Neuron (in vitro differentiated cells): ENCODE results near the gene NEK7.
"Not testable (repeated sequence)": the region's sequence is repeated elsewhere in the genome, so short reads cannot be mapped to it uniquely, and the experiment has no call there.

ENCODE experiments used
- H2AFZ ChIP-seq: one replicate; pipeline ENCODE4 v1.6.1; 2013; ENCODE audit warnings: low read depth, mild to moderate bottlenecking, inconsistent platforms, low read length, moderate library complexity
- H3K27me3 ChIP-seq: one replicate; pipeline ENCODE4 v1.6.1; 2013; ENCODE audit warnings: low read length; ENCODE audit not compliant: insufficient read depth
- H3K36me3 ChIP-seq: one replicate; pipeline ENCODE4 v1.6.1; 2013; ENCODE audit warnings: low read length; ENCODE audit not compliant: insufficient read depth
- H3K4me1 ChIP-seq: one replicate; pipeline ENCODE4 v1.6.1; 2013; ENCODE audit warnings: low read length; ENCODE audit not compliant: insufficient read depth
- H3K4me3 ChIP-seq: 2 replicates; pipeline ENCODE4 v1.5.1; 2013; ENCODE audit warnings: mild to moderate bottlenecking, low read length, moderate library complexity
- H3K9me3 ChIP-seq: one replicate; pipeline ENCODE4 v1.6.1; 2013; ENCODE audit warnings: low read length

Gene NEK7

GRCh38 chr1:198184516-198184915 is 27.7 kb downstream of the NEK7 start:
- H3K4me1 ChIP-seq = no peaks in the 10 kb centered on the region
- no peaks in the 10 kb centered on the region for H3K27me3 ChIP-seq
- no peaks in the 10 kb centered on the region for H3K9me3 ChIP-seq
- no peak overlapping the region for H2AFZ ChIP-seq
- H3K36me3 ChIP-seq = no peaks in the 10 kb centered on the region
- H3K4me3 ChIP-seq = no peak overlapping the region

- Histone ChIP-seq H3K27me3 (no peaks in the 10 kb centered on the region), H3K4me3 (no peak overlapping the region), H3K4me1 (no peaks in the 10 kb centered on the region)
Observed at GRCh38 chr1:198185146-198185545, 28.3 kb downstream of the NEK7 start.

GRCh38 chr1:198185759-198186158 is 29.0 kb downstream of the NEK7 start:
- Histone ChIP-seq H3K36me3 (no peaks in the 10 kb centered on the region), H3K4me1 (no peaks in the 10 kb centered on the region), H3K9me3 (no peaks in the 10 kb centered on the region), H2AFZ (no peak overlapping the region), H3K27me3 (no peaks in the 10 kb centered on the region), H3K4me3 (no peak overlapping the region)

More at GRCh38 chr1:198185146-198185545, 28.3 kb downstream of the NEK7 start:
- Histone ChIP-seq H3K36me3 (no peaks in the 10 kb centered on the region), H2AFZ (no peak overlapping the region), H3K9me3 (no peaks in the 10 kb centered on the region)

DNA sequence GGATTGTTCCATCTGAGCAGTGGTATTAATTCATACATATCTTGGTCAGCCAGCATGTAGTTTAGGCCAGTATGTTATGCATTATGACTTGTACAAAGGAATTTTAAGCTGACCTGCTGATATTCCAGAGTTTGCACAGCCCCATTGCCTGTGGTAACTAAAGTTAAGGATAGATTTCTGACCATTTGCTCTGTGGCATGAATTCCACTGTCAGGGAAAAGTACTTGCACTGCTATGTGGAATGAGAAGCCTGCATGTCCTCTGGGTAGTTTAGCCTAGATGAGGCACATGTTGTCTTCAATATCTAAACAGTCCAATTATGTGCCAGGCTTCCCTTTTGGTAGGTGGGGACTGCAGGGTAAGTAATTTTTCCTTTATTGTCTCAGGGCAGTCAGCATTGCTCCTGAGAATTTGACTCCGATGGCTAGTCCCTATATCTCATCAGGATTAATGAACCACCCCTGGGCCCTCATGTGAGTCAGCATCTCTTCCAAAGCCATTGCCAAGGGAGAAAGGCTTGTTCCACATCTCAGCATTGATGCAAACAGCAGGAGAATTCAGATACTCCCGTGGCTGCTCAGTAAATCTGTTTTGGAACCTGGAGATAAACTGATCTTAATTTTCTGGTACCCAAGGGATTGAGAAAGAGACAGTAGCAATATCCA is 30.2 kb downstream of the NEK7 start:
- H3K9me3 ChIP-seq = no peaks in the 10 kb centered on the region
- no peak overlapping the region for H3K4me3 ChIP-seq
- no peaks in the 10 kb centered on the region for H3K4me1 ChIP-seq
- no peak overlapping the region for H2AFZ ChIP-seq
- no peaks in the 10 kb centered on the region for H3K27me3 ChIP-seq
- no peaks in the 10 kb centered on the region for H3K36me3 ChIP-seq

DNA sequence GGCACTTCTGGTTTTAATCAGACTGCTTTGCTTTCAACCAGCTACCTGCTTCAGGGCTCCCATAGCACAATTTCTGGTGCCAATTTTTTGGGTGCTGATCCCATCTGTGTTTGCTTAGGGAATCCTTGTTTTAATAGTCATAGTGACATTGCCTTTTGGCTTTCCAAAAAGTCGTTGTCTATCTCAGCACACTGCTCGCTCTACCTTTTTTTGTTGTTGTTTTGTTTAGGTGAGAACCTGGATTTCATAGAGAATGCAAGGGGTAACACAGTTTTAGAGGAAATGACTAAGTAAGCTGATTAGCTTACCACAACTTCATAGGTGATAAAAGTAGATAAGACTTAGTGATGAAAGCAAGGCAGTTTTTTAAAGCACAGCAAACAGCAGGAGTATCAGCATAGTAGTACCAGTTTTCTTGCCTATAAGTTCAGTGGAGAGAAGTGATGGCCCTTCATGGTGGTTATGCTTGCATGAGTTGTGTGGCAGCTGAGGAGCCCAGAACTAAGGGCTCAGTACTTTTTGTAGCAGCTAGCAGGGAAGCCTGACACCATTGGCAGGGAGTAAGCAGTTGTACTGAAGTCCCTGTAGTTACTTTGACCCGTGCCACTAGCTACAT is 31.3 kb downstream of the NEK7 start:
- H3K9me3 ChIP-seq = no peaks in the 10 kb centered on the region
- no peak overlapping the region for H2AFZ ChIP-seq
- H3K27me3 ChIP-seq = no peaks in the 10 kb centered on the region
- no peaks in the 10 kb centered on the region for H3K36me3 ChIP-seq
- H3K4me1 ChIP-seq = no peaks in the 10 kb centered on the region
- H3K4me3 ChIP-seq = no peak overlapping the region

DNA sequence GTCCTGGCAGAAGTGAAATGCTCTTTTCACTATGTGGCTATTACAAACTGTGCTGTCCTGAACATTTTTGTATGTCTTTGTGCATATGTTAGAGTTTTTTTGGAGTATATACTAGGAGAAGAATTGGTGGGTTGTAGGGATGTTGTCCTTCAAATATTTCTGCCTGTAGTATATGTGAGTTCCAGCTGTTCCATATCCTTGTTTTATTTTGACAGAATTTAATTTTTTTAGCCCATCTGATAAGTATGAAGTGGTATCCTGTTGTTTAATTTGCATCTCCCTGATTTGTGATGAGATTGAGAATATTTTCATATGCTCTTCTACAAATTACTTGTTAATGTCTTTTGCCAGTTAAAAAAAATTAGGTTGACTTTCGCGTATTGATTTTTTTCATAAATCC is 34.3 kb downstream of the NEK7 start:
- no peaks in the 10 kb centered on the region for H3K4me1 ChIP-seq

DNA sequence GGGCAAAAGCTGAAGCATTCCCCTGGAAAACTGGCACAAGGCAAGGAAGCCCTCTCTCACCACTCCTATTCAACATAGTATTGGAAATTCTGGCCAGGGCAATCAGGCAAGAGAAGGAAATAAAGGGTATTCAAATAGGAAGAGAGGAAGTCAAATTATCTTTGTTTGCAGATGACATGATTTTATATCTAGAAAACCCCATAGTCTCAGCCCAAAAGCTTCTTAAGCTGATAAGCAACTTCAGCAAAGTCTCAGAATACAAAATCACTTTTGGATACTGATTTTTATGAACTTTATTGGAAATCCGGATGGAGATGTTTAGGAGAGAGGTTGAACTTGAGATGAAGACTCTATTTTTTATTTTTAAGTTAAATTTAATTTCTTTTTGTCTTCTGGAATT is 37.1 kb downstream of the NEK7 start:
- not testable (repeated sequence) for H3K27me3 ChIP-seq, H3K4me3 ChIP-seq, H2AFZ ChIP-seq, H3K4me1 ChIP-seq, H3K36me3 ChIP-seq, H3K9me3 ChIP-seq

More for the DNA sequence above, 34.3 kb downstream of the NEK7 start:
- no peak overlapping the region for H3K4me3 ChIP-seq
- H2AFZ ChIP-seq = no peak overlapping the region
- no peaks in the 10 kb centered on the region for H3K9me3 ChIP-seq
- no peaks in the 10 kb centered on the region for H3K27me3 ChIP-seq
- no peaks in the 10 kb centered on the region for H3K36me3 ChIP-seq

DNA sequence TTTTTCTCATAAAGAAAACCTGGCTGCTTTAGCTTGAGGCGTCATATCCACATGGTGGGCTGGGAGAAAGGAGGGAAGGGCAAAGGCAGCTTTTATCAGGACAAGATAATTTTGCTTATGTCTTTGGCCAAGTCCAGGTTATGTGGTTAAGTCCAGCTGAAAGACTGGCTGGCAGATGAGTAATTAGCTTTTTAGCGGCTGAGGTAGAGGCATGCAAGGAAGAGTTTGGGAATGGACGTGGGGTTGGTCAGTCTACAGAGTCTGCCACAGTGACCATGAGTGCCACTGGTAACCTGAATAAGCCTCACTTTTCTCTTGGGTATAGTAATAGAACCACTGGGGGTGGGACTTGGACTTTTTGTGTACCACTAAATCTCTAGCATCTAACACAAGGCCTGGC is 39.8 kb downstream of the NEK7 start:
- no peak overlapping the region for H3K4me3 ChIP-seq
- H2AFZ ChIP-seq = no peak overlapping the region
- no peaks in the 10 kb centered on the region for H3K27me3 ChIP-seq
- H3K36me3 ChIP-seq = no peaks in the 10 kb centered on the region
- H3K4me1 ChIP-seq = no peaks in the 10 kb centered on the region
- no peaks in the 10 kb centered on the region for H3K9me3 ChIP-seq

GRCh38 chr1:198197285-198197684 is 40.5 kb downstream of the NEK7 start:
- no peaks in the 10 kb centered on the region for H3K27me3 ChIP-seq
- H3K9me3 ChIP-seq = no peaks in the 10 kb centered on the region
- H2AFZ ChIP-seq = no peak overlapping the region
- H3K4me1 ChIP-seq = no peaks in the 10 kb centered on the region
- no peaks in the 10 kb centered on the region for H3K36me3 ChIP-seq
- no peak overlapping the region for H3K4me3 ChIP-seq

DNA sequence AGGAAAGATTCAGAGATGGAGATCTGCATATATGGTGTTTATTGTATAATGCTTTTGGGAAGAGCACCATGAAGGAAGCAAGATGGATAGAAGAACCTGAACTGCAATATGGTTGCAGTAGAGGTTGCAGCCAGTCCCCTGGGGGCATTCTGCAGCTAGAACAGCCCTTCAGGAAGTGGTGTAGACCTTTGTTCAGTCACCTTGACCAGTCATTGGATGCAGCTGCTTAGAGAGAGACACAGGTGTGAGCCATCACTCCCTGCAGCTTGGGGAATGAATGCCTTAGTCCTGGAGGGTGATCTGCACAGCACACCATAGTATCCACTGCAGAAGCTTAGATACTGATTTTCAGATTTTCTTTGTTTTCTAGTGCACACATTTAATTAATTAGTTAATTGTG is 42.3 kb downstream of the NEK7 start:
- Histone ChIP-seq H3K27me3 (no peaks in the 10 kb centered on the region), H3K36me3 (no peaks in the 10 kb centered on the region), H3K4me3 (no peak overlapping the region), H3K4me1 (peaks cover 5% of the 10 kb centered on the region), H2AFZ (no peak overlapping the region), H3K9me3 (no peaks in the 10 kb centered on the region)

DNA sequence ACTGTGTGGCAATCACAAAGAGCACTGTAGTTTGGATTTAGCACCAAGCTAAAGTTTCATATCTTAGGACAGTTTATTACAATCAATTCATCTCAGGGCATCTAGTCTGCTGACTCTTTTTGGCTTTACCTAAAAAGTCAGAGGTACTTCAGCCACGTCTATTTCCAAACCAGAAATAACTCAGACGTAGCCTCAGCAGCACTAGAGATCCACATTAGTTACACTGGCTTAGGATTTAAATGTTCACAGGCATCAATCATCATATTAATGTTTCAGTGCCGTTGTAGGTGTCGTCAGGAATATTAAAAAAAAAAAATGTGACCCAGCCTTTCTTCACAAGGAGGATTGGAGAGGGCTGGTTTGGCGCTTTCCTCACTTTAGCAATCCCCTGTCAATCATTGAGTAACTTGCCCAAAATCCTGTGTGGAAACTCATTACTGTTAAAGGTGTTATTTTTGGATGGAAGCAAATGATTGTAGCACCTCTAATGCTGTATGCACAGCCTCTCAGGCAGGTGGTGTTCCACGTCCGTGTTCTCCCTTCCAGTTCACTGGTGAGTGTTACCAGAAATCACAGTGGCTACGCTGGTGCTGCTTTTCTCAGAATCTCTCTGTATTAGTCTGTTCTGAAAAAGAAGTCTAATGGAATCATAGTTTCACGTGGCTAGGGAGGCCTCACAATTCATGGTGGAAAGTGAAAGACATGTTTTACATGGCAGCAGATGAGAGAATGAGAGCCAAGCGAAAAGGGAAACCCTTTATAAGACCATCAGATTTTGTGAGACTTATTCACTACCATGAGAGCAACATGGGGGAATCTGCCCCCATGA is 45.4 kb downstream of the NEK7 start:
- Histone ChIP-seq H3K9me3 (no peaks in the 10 kb centered on the region), H2AFZ (no peak overlapping the region), H3K27me3 (no peaks in the 10 kb centered on the region), H3K4me1 (peaks cover 5% of the 10 kb centered on the region), H3K4me3 (no peak overlapping the region), H3K36me3 (no peaks in the 10 kb centered on the region)

DNA sequence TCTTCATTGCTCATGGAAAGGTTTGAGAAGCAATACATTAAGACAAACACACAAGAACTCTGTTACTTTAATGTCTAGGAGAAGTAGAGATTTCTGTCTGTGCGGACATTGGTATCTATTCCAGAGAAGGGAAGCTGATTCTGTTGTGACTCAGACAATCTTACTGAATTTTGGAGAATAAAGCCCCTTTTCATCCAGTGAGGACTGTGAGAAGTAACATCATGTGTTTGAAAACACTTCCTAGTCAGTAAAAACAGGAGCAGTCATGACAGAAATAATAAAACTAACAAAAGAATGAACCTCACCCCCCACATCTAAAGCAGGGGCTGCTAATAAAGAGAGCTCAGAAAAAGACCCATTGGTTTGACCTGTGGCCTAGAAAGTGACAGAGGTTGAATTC is 46.6 kb downstream of the NEK7 start:
- H3K9me3 ChIP-seq = no peaks in the 10 kb centered on the region
- no peak overlapping the region for H3K4me3 ChIP-seq
- no peaks in the 10 kb centered on the region for H3K27me3 ChIP-seq
- H3K36me3 ChIP-seq = no peaks in the 10 kb centered on the region
- H2AFZ ChIP-seq = no peak overlapping the region
- peaks cover 5% of the 10 kb centered on the region for H3K4me1 ChIP-seq

- Histone ChIP-seq H3K27me3 (no peaks in the 10 kb centered on the region), H2AFZ (no peak overlapping the region), H3K9me3 (no peaks in the 10 kb centered on the region), H3K4me3 (no peak overlapping the region), H3K4me1 (peaks cover 5% of the 10 kb centered on the region), H3K36me3 (no peaks in the 10 kb centered on the region)
Observed at GRCh38 chr1:198205016-198205684, 48.4 kb downstream of the NEK7 start.
